GM13976 (cell line): ENCODE results near the gene TF.

Experiments used
- DNase-seq: peaks from one replicate; pipeline ENCODE4 v3.0.0; 2012; ENCODE audit warnings: low spot score
- CTCF ChIP-seq: IDR thresholded peaks from 2 replicates; pipeline ENCODE4 v1.5.1; 2012; ENCODE audit warnings: borderline replicate concordance, mild to moderate bottlenecking; ENCODE audit not compliant: insufficient read depth; ENCODE audit errors: extremely low read depth, missing control alignments, control extremely low read depth
- in situ Hi-C: fragments of 300-500 bp; cut with MboI; formaldehyde crosslinking; loops from one replicate; pipeline ENCODE4 v1.12.0; 2022; ENCODE audit warnings: low sequenced_read_pairs, mixed read lengths, inconsistent platforms; ENCODE audit not compliant: unreplicated experiment

TF gene

GRCh38 chr3:133703915-133704314 lies 42.3 kb upstream of the TF start:
- no peak for DNase-seq
- no peak for TF ChIP-seq CTCF

DNA sequence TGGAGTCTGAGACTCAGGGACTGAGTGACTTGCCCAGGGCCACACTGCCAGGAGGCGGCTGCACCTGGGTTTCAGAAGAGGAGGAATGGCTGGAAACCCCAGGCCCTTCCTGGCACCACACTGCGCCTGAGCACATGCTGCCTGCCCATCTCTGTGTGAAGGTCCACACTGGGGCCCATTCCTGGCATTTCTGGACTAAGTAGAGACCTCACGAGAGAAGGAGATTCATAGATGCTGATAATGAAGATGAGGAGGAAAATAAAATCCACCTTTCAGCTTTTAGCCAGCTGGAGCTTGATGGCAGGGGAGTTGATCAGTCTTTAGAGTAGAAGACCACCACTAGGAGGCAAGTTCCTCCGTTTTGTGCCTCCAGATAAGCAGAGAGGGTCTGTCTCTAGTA lies 40.2 kb upstream of the TF start:
- DNase-seq: no peak
- in situ Hi-C loops: no loop called here
- TF ChIP-seq CTCF: no peak

More at GRCh38 chr3:133703915-133704314, 42.3 kb upstream of the TF start:
- in situ Hi-C loops: no loop called here

DNA sequence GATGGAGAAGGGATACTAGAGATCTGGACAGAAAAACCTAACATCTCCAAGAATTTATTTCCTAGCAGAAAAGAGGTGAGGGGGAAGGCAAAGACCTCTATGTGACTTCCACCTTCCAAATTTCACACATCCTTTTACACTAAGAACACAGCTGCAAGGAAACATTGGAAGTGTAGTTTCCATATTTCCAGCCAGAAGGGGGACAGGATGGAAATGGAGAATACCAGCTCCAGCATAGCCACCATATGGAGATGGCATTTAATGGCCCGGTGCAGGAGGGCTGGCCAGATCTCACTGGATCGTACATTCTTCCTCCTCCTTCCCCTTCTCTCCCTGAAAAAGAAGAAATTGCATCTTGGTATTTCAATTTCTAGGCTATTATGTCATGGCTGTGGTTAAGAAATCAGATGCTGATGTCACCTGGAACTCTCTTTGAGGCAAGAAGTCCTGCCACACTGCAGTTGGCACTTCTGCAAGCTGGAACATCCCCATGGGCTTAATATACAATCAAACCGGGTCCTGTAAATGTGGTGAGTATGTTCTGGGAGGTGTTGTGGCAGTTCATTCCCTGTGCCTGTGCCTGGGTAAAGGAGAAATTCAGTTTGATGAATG lies 36.9 kb upstream of the TF start:
- in situ Hi-C loops: no loop called here
- no peak for TF ChIP-seq CTCF
- DNase-seq: no peak

DNA sequence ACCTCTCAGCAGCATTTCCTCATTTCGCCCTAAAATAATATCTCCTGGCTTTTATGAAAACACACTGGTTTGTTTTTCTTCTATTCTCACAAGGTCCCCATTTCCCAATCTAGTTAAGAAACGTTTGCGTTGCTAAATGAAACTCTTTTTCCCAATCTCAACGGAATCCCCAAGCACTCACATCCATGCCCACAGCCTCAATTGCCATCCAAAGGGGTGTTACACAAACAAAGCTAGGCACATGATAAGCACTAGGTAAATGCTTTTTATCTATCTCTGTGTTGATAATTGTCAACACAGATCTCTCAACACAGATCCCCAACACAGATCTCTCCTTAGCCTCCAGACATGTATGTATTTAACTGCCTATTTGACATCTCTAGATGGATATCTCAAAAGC lies 35.2 kb upstream of the TF start:
- in situ Hi-C loops: no loop called here
- no peak for TF ChIP-seq CTCF
- DNase-seq: no peak

DNA sequence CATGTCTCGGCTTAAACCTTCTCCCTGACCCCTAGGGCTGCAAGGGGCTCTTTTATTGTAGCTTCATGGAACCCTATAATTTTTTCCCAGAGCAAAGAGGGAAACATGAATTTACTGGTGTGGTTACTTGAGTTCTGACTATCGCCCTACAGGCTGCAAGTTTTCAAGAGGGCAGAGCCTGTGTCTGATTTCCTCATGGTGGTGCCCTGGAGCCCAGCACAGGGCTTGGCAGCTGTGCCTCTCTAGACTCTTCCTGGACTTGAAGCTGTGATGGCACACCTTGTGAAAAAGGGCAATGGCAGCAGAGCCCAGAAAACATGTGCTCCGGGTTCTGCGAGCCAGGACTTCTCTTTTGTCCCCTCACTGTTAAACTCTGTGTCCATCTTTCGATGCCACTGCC lies 34.2 kb upstream of the TF start:
- no peak for DNase-seq
- TF ChIP-seq CTCF: no peak
- in situ Hi-C loops: no loop called here

GRCh38 chr3:133713347-133713746 lies 32.8 kb upstream of the TF start:
- no peak for TF ChIP-seq CTCF
- in situ Hi-C loops: no loop called here
- no peak for DNase-seq

DNA sequence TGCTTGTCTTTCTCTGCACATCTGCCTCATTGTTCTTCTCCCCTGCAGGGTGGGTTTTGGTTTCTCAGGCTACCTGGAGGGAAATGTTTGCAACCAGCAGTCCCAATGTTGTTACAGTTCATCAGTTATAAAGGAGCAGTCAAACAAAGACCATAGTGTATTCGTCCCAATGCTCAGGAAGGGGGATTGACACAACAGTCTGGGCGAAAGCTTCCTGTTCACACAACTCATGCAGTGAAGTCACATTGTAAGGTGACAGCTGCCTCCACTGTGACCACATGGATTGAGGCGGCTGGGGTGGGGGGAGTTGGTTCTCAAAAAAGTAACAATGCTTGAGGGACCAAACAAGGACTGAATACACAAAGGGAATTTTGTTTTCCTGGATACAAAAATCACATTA lies 28.8 kb upstream of the TF start:
- in situ Hi-C loops: no loop called here
- DNase-seq: no peak
- TF ChIP-seq CTCF: no peak
